ENCODE data around the gene HPF1.

DNA sequence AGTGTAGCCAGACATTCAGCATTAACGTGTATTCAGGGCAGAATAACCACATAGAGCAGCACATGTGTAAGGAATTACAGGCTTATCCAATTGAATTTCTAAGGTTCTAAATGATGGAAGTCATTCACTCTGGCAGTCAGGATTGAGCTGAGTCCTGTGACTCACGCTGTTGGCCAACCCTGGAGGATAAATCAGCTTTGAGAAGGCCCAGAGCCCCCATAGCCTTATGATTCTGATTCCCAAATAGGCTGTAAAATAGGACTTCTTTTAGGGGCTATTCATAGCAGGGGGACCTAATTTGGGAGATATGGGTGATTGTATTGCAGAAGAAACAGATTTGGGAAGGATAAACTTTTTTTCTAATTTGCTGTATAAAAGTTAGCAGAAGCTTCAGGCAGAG is 8.1 kb upstream of the HPF1 start:
- TF ChIP-seq POLR2AphosphoS5 (IDR thresholded peaks at IDR 0.05; ENCODE audit: low read depth, low read length) = no peak
- TF ChIP-seq, protein P1, sequence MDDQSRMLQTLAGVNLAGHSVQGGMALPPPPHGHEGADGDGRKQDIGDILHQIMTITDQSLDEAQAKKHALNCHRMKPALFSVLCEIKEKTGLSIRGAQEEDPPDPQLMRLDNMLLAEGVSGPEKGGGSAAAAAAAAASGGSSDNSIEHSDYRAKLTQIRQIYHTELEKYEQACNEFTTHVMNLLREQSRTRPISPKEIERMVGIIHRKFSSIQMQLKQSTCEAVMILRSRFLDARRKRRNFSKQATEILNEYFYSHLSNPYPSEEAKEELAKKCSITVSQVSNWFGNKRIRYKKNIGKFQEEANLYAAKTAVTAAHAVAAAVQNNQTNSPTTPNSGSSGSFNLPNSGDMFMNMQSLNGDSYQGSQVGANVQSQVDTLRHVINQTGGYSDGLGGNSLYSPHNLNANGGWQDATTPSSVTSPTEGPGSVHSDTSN (CRISPR knock-in tag; IDR thresholded peaks at IDR 0.05; ENCODE audit: borderline replicate concordance) = no peak
- TF ChIP-seq FOXP1 (IDR thresholded peaks at IDR 0.05) = no peak
- TF ChIP-seq FOXP1 (CRISPR knock-in tag; IDR thresholded peaks at IDR 0.05) = no peak
- TF ChIP-seq POLR2A (IDR thresholded peaks at IDR 0.05; ENCODE audit: insufficient read depth in 1 of 2, low read depth in 2 of 2, low read length in 2 of 2) = no peak

All from HepG2 (cell line).